ENCODE data around the gene CRADD.

GRCh38 chr12:93888964-93889363 lies 211.8 kb downstream of the CRADD start:
- TF ChIP-seq ZBTB1 (tag by site-specific recombination; IDR thresholded peaks at IDR 0.05) (no peak), YY2 (tag by site-specific recombination; IDR thresholded peaks at IDR 0.05) (no peak), ZBTB8A (tag by site-specific recombination; IDR thresholded peaks at IDR 0.05) (no peak), ATF2 (tag by site-specific recombination; IDR thresholded peaks at IDR 0.05; ENCODE audit: low read depth) (no peak), ZNF341 (tag by site-specific recombination; IDR thresholded peaks at IDR 0.05; ENCODE audit: low read depth) (no peak), ZNF18 (tag by site-specific recombination; IDR thresholded peaks at IDR 0.05) (no peak), ZNF335 (tag by site-specific recombination; conservative IDR thresholded peaks at IDR 0.05) (no peak), ZNF16 (tag by site-specific recombination; IDR thresholded peaks at IDR 0.05; ENCODE audit: low read depth) (no peak), ZBTB17 (tag by site-specific recombination; IDR thresholded peaks at IDR 0.05) (no peak), ZNF114 (tag by site-specific recombination; IDR thresholded peaks at IDR 0.05) (no peak), ZSCAN18 (tag by site-specific recombination; IDR thresholded peaks at IDR 0.05) (no peak), ZNF785 (tag by site-specific recombination; IDR thresholded peaks at IDR 0.05) (no peak), ZNF529 (tag by site-specific recombination; IDR thresholded peaks at IDR 0.05; ENCODE audit: insufficient replicate concordance) (no peak)
- TF ChIP-seq, protein P1, sequence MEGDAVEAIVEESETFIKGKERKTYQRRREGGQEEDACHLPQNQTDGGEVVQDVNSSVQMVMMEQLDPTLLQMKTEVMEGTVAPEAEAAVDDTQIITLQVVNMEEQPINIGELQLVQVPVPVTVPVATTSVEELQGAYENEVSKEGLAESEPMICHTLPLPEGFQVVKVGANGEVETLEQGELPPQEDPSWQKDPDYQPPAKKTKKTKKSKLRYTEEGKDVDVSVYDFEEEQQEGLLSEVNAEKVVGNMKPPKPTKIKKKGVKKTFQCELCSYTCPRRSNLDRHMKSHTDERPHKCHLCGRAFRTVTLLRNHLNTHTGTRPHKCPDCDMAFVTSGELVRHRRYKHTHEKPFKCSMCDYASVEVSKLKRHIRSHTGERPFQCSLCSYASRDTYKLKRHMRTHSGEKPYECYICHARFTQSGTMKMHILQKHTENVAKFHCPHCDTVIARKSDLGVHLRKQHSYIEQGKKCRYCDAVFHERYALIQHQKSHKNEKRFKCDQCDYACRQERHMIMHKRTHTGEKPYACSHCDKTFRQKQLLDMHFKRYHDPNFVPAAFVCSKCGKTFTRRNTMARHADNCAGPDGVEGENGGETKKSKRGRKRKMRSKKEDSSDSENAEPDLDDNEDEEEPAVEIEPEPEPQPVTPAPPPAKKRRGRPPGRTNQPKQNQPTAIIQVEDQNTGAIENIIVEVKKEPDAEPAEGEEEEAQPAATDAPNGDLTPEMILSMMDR (tag by site-specific recombination; IDR thresholded peaks at IDR 0.05), result no peak

All from HEK293 (cell line).